NCI-H69 (cell line): ENCODE data around the gene WLS.
A peak's percentile ranks its signal among the peaks of the same experiment; 100 is the strongest.

ENCODE experiments used
- DNase-seq: peaks from one replicate; lab custom pipeline; 2025; lab: John Stamatoyannopoulos, UW

Gene WLS

DNA sequence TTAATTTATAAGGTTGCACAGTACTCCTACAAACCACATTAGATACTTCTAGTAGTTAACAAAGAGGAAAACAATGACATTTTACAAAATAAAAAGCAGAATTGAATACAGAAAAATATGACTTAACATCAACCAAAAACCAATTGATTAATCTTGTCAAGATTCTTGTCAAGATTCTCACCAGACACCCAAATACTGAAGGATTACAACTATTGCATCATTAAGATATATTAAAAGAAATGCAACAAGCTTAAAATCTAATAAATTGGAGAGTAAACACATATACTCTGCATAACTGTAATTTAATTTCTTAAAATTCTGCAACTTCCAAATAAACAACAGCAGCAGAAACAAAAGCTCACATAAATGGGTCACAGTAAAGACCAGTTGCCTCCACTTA lies 4.7 kb downstream of the WLS start:
- no peak for DNase-seq

DNA sequence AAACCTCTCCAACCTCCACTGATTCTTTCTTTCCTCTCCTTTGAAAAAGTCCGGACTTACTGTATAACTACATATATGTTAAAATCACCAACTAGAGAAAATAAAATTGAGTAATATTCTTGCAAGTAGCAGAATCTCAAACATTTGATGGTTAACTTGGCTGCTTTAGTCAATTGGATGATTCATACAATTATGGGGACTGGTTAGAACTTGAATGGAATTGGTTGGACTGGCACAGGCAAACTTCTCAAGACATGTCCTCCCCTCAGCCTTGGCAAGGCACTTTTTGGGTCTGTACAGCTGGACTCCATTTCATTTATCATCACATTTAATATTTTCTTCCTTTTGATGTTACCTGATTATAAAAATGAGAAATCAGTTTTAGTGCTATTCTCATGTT lies 6.5 kb downstream of the WLS start:
- no peak for DNase-seq

DNA sequence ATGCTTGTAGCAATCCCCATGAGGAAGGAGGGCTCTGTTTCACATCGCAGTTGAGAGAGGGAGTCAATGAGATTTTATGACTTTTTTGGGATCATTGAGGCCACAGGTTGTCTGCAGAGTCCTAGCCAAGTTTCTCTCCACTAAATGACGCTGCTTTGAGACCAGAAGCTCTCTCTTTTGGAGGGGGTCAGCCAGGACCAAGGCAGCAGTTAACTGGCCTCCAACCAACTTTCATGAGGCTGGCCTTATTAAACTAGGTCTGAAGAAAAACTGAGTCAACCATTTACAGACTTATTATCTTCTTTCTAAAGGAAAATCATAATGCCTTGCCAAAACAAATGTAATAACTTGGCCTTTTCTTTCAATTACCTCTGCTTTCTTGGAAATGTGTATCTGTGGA lies 8.6 kb downstream of the WLS start:
- no peak for DNase-seq

DNA sequence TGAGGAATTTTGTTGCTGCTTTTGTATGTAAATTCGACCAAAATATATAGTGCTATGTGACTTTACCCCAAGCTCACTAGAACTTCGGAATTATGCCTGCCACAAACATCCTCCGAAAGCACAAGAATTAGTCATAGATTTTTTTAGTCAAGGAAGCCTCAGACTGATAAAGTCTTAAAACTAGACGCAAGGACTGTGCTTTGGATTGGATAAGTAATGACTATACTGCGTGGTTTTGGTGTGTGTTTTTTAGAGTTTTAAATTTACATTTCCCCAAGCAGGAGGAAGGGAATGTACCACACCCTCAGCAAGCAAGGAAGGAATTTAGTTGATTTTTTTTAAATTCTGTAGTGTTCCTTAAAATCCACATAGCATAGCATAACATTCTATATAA lies 10.3 kb downstream of the WLS start:
- no peak for DNase-seq

DNA sequence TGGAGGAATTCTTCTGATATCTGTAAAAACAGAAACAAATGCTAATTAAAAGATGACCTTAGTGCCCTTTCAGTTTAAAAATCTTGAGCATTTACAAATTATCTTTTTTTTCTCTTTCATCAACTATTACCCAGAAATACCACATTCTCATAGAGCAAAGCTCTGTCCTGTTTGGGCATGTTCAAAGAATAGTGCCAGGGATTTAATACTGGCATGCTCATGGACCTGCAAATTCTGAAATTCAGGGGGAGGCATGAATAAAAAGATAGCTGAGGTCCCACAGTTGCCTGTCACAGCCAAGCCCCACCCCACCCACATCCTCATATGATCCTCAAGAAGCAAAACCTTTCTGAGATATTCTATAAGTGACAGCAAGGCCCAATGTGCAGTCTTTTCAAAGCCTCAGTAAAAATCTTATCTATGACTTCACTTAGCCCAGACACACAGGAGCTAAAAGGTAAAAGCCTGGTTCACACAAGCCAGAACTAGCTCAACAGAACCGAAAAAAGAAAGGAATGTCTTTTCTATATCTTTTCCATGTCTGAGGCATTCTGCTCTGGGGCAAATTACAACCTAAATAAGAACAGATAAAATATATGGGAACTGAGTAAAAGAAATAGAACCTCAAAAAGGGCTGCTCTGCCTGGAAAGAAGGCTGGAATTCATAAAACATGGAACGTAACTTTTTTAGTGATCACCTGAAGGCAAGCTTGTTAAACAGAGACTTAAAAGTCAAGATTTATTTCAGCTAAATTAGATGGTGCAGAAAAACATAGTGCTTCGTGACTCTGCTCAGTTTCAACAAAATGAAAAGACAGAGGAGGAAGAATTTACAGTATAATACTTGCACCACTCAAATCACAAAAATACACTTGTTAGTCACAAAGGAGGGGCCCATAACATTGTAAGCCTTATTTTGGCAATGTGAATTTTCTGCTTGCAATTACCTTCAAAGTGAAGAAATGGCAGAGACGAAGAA lies 11.0 kb downstream of the WLS start:
- no peak for DNase-seq

DNA sequence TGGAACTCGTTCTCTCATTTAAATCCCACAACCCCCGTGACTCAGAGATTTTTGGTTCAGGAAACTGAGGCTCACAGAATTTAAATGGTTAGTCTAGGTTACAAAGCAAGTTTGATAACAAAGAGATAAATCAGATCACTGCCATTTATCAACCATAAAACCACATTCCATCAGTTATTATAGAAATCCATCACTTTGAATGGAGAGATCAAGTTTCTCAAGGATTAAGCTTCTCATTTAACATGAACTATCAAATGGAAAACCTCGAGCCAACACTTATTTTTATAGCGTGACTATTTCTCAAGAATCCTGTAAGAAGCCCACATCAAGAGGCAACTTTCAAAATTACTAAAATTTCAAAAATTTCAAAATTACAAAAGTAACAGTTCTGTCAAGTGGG lies 11.9 kb downstream of the WLS start:
- no peak for DNase-seq

DNA sequence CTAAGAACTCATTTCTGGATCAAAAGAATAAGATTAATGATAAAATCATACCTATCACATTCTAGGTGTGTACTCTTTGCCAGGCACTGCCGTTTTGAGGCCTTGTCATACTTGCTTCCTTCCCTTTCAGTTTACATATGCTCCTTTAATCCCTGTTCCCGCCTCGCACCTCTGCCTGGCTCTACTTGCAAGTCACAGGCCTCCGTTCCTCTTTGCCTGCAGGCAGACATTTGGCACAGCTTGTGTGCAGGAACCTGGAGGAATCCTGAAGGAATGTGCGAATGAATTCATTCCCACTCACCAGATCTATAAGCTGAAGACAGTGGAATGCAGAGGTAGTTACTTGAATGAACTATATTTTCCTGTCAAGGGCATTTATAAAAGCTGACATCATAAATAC lies 13.8 kb downstream of the WLS start:
- no peak for DNase-seq

DNA sequence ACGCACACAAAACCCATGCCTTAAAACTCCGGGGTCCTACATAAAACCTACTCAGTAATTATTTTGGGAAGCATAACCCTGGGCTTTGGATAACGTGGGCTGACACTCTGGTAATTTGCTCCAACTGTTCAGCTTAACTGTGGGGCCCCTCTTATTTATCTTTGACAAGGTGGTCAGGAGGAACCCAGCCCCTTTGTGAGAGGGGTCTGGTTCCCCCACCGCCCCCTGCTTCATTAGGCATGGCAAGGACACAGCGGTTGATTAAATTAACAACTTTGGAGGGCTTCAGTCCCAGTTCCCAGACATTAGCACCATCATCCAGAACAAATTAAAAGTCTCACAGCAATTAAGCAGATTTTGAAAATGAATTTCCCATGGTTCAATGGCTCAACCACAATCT lies 14.7 kb downstream of the WLS start:
- DNase-seq, result no peak

DNA sequence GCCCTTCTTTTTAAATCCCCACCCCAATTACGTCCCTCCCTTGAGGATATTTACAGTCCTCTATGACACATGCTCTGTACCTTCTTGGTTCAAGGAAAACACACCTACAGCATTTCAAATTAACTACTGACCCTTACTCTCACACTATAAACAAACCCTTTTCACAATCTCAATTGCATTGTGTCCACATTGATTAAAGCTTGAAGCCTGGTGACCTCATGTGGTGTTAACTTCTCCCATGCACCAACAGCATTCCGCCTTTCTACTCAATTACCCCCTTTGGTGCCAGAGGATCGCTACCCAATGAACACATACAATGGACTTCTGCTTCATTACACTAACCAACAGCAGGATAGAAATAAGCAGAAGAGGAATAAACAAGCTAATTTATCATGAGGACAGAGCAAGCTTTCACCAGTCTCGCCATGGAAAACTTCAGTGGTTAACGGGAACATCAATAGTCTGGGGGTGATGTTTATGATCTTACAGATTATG lies 15.2 kb downstream of the WLS start:
- DNase-seq, result peak; percentile 91

DNA sequence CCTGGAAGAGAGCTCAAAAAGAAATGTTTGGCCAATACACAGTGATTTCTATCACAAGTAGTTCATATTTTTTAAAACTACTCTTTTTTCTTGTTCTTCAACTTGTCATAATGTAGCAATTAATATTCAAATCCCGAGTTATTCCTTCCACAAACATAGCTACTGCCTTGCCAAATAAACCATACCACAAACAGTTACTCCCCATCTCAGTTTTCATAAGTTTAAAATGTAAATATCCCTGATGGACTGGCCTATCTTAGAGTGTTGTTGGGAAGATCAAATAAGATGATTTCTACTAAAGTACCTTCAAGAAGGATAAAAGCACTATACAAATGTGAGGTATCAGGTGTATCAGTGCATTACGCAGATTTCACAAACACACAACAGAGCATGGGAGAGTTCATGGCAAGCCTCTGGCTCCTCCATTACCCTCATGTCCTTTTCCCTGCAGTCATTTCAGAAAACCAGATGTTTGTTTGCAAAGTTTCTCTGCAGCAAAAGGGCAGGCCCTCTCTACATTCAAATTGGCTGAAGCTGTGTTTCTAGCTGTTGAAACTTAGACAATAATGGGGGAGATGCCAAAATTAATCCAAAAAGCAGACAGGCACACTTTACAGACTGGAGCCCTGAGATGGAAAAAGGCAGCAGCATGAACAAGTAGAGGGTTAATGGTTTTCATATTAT lies 16.1 kb downstream of the WLS start:
- DNase-seq, result no peak

DNA sequence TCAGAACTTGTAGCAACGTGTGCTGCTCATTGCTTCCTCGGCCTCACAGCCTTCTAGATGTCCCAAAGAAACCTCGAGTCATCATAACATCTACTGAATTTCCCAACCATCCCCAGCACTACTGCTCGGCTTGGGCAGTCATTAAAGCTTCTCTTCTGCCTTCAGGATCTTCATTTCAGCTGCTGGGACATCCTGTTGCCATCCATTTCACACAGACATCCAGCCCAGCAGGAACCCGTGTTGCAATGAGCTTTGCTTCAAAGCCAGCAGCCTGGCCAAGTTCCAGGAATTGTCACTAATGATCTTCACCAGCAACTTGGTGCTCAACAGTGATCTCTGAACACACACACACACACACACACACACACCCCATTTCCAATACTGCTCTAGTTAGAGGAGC lies 18.5 kb downstream of the WLS start:
- DNase-seq, result peak; percentile 59

DNA sequence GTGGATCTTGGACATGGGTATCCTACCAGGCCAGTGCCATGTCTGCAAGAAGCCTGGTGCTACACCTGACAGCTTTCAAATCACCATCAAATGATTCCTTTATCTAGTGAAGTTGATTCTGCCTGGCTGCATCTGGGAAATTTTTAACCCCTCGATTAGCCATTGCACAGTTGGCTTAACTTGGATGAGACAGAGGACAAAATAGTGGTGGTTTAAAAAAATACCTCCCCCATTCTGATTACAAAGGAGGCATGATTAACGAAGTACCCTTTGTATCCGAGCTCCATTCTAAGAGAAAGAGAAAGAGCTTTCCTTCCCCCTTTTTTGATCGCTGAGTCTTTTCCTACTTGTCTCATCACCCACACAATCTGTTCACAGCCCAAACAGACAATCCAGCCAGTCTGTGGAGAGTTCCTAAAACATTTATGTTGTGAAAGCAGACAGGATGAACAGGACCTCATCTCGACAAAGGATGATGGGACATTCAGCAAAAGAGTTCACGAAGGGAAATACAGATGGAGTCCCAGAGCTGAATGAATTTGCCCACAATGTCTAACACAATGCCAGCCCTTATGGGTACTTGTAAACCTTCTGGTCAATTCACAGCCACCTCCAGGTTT lies 20.5 kb downstream of the WLS start:
- DNase-seq, result no peak

DNA sequence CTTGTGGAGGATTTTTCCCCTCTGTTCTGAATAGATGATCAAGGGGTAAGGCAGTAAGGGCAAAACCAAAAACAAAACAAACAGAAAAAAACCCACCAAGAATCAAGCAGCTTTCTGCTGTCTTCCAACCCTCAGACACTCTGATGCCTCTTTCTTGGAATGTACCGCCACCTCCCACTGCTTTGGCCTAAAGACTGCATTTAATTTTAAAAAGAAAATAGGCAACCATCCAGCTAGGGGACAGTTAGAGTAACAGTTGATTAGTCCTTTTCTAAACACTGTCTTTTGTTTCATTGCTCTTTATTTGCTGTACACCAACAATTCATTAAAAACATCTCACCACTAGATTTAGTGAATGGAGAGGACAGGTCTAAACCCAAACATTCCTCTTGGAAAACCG lies 21.5 kb downstream of the WLS start:
- no peak for DNase-seq

DNA sequence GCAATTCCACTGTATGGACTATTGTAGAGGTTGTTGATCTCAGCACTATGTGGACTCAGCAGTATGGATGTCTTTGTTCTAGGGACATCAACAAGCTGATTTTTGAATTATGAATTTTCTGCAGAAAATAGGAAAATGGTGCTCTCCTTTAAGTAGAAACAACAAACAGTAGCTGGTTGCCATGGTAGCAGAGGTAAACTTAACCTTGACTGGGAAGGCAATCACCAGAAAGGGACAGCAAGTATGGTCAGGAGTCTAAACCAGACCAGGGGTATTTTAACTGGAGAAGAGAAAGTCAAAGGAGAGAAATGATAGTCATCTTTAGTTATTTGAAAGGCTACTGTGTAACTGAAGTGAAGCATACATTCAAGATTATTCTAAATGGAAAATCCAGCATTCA lies 22.3 kb downstream of the WLS start:
- no peak for DNase-seq

DNA sequence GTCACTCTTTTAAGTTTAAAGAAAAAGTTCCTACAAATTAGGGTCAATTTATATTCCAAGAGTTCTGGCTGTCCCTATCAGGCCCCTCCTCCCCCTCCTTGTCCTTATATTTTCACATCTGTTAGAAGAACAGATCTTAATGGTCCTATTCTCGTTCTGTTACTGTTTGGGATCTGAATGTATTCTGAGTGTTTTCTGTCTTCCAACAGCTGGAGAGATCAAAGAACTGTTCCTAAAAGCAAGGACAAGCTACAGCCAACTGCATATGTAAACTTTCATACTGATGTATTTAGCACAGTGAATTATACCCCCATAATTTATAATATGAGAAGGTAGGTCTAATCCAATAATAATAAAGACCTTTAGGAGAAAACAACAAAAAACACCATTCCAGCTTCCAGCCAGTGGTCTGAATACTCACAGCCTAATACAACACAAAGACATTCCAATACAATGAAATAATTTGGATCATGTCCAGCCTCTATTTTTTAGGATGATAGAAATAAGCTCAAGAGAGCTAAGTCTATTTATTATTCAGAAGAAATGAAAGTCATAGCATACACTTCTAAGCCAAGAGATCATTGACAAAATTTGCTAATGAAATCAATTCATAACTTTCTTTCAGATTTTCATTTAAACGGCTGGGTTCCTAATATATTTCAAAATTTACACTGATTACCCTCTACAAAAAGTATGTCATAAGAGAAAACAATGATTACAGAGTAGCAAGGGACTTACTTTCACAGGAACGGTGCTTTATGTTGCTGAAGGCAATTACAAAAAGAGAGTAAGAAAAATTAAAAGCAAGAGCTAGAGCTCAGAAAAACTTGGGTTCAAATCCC lies 25.3 kb downstream of the WLS start:
- no peak for DNase-seq

DNA sequence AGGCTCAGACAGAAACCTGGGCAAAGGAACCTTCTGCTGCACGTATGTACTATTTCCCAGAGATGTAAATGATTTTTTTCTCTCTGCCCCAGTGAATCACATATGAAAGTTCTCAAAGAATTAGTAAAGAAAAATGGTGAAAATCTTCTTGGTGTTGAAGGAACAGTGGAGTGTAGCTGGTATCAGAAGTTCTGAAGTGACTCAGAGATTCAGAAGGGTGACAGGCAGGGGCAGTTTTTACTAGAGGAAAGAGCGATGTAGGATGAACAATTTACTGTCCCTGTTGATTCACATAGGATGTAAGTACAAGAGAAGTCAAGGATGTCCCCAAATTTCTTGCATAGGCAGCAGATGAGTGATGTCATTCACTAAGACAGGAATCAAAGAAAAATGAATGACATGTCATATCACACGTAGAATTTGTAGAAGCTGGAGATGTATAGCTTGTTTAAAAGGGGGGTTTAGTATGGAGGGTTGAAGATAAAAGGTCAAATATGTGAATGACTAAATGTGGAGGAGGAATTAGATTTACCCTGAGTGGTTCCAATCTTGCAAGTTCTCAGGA lies 26.4 kb downstream of the WLS start:
- DNase-seq, result no peak

DNA sequence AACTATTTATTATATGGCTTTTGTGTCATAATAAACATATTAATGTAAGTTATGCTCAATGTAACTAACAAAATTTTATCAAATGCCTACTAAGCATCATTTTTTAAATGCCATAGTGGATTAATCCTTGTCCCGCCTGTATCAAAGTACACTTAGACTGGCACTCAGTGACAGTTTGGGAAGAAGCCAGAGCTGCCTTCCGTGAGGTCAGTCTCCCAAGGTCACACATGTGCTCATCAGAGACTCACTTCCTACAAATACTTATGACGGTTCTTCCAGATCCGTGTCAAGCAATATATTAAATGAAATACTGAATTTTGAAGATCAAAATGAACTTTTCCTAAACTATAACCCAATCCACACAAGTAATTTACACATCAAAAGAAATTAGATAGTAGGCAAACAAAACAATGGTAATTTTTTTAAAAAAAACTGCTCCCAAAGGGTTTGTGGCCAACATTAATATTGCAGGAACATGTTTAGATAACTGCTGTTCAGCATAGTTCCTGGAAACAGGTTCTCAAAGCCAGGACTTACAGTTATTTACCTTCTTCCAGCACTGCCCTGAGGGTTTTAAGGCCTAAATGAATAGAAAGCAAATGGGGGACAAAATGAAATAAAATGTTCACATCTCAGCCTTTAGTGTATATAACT lies 27.2 kb downstream of the WLS start:
- DNase-seq, result no peak

DNA sequence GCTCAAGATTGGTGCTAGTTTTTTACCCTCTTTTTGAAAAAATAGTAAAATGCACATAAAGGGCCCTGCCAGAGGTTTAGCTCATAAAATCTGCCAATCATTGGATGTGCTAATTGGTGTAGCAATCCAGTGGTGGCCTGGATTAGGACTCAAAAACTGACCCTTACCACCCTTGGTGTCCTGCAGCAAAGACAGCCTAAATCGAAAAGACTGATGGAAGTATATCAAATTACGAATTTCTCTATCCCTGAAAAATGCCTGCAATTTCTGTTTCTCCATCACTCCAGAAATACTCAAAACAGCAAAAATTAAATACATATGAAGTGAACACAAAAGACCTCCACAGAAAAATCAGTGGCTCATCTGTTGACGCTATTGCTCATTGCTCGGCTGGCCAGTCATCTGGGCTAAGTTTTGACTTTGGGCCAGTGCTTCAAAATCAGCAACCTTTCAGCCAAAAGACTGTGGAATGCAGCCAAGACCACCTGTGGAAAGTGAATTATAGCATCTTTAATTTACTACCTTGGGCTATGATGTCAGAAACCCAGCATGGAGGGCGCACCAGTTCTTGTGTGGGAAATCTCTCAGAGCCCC lies 30.0 kb downstream of the WLS start:
- DNase-seq, result peak; percentile 29

DNA sequence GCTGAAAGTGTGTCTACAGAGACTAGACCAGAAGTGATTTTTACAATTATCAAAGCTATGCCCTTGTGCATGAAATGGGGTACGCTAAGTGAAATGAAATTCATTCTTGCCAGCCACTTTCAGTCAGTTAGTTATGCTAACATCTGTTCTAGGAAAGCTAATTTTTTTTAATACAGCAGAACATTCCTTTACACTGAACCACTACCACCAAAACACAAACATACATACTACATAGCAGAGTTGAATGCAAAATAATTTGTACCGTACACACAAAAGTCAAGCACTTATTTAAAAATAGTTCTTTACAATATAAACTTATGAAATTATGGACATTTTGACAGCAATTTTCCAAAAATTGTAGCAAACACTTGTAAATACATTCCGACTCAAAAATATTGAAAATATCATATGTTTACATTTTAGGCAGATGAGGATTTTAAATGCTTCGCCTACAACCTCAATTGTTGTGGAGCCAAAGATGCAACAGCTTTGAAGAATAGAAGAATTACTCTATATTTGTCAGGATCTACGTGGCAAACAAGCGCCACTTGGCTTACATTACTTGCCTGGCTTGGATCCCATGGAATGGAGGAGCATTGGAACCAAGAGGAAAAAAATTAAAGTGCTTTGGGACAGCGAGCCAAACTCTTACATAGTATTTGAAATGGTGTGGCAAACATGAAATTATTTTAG lies 30.6 kb downstream of the WLS start:
- DNase-seq, result no peak

DNA sequence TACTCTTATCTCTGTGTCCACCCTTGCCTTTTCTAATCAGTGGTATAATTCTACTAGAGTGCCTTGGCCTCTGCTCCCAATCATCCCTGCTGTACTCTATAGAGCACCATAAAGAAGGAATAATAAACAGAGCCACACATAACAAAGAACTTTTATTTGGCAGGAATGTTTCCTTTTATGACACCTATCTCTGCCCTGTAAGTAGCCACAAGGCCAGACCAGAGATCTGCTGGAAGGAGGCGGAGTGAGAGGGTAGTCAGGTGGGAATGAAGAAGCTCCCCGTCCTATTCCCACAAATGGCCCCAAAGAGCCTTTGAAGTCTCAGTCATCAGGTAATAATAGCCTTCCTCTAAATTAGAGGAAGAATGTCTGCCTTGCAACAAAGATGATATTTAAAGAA lies 32.7 kb downstream of the WLS start:
- no peak for DNase-seq
